ENCODE results near the gene URB1. TPM values are rescaled to one million over a fixed set of nuclear protein-coding genes. Genes with fewer than 3 reads are reported as not detected.

The URB1 gene
- total and polyA plus RNA-seq, 9 donors, result 7.6 to 29.6 (median 18.0) TPM

- H3K36me3 ChIP-seq, result no peaks in the 10 kb centered on the region
- H3K27ac ChIP-seq, result no peak overlapping the region
- DNase-seq, result no peak
- TF ChIP-seq CTCF (IDR thresholded peaks at IDR 0.05) (no peak), EP300 (IDR thresholded peaks at IDR 0.05) (no peak), POLR2A (IDR thresholded peaks at IDR 0.05) (no peak)
- H3K4me1 ChIP-seq (ENCODE audit: insufficient read depth), result peaks cover 2% of the 10 kb centered on the region
- no peak overlapping the region for H3K4me3 ChIP-seq
- intact Hi-C loops (cut with DNase I), result loop anchor here in 1 of 4 donors (10.0 kb wide), 2 partner anchors 85 to 275 kb away; no protein-coding TSS in a partner anchor
- H3K9me3 ChIP-seq, result no peaks in the 10 kb centered on the region
- WGBS, 3 donors, result 58 to 75% (median 64%) methylated on average over 6 of the region's 6 CpGs
- H3K27me3 ChIP-seq, result no peaks in the 10 kb centered on the region
Observed at GRCh38 chr21:32299695-32300094, 93.1 kb downstream of the URB1 start.

GRCh38 chr21:32298658-32299081 lies 94.1 kb downstream of the URB1 start, which contains the start of gene MRAP:
TSS of gene MRAP (plus strand) at chr21:32298855. CDS start at chr21:32298972, 117 bp downstream.
- peak in 1 of 5 donors; percentile 46 for DNase-seq
- Histone ChIP-seq H3K4me1 (ENCODE audit: insufficient read depth) (peaks cover 2% of the 10 kb centered on the region), H3K36me3 (no peaks in the 10 kb centered on the region), H3K9me3 (no peaks in the 10 kb centered on the region), H3K27ac (no peak within 1 kb of the TSS), H3K4me3 (no peak within 1 kb of the TSS), H3K27me3 (no peaks in the 10 kb centered on the region)
- no peak for TF ChIP-seq POLR2A (IDR thresholded peaks at IDR 0.05)
- no peak for TF ChIP-seq EP300 (IDR thresholded peaks at IDR 0.05)
- no peak for TF ChIP-seq CTCF (IDR thresholded peaks at IDR 0.05)
- intact Hi-C loops (cut with DNase I), result loop anchor here in 1 of 4 donors (10.0 kb wide), 2 partner anchors 86 to 276 kb away; no protein-coding TSS in a partner anchor
- WGBS, 3 donors, result 57 to 81% (median 59%) methylated on average over 14 of the region's 14 CpGs

- H3K9me3 ChIP-seq, result no peaks in the 10 kb centered on the region
- WGBS, 3 donors, result 63 to 75% (median 70%) methylated on average over 6 of the region's 6 CpGs
- peak in 2 of 5 donors; percentile 54 to 66 for DNase-seq
- intact Hi-C loops (cut with DNase I), result loop anchor here in 1 of 4 donors (10.0 kb wide), 2 partner anchors 87 to 277 kb away; no protein-coding TSS in a partner anchor
- H3K27me3 ChIP-seq, result no peaks in the 10 kb centered on the region
- TF ChIP-seq EP300 (IDR thresholded peaks at IDR 0.05) (no peak), CTCF (IDR thresholded peaks at IDR 0.05) (no peak), POLR2A (IDR thresholded peaks at IDR 0.05) (no peak)
- peaks cover 2% of the 10 kb centered on the region for H3K4me1 ChIP-seq (ENCODE audit: insufficient read depth)
- no peaks in the 10 kb centered on the region for H3K36me3 ChIP-seq
- H3K27ac ChIP-seq, result no peak overlapping the region
- no peak overlapping the region for H3K4me3 ChIP-seq
Observed at GRCh38 chr21:32298148-32298559, 94.7 kb downstream of the URB1 start.

- Histone ChIP-seq H3K4me1 (ENCODE audit: insufficient read depth) (peaks cover 2% of the 10 kb centered on the region), H3K36me3 (no peaks in the 10 kb centered on the region), H3K27ac (no peak overlapping the region), H3K27me3 (no peaks in the 10 kb centered on the region), H3K9me3 (no peaks in the 10 kb centered on the region), H3K4me3 (no peak overlapping the region)
- WGBS, 3 donors, result 89 to 93% (median 92%) methylated on average over 7 of the region's 7 CpGs
- DNase-seq, result no peak
- intact Hi-C loops (cut with DNase I), result loop anchor here in 1 of 4 donors (10.0 kb wide), 2 partner anchors 87 to 277 kb away; no protein-coding TSS in a partner anchor
- TF ChIP-seq EP300 (IDR thresholded peaks at IDR 0.05) (no peak), POLR2A (IDR thresholded peaks at IDR 0.05) (no peak), CTCF (IDR thresholded peaks at IDR 0.05) (no peak)
Observed at GRCh38 chr21:32297449-32297848, 95.4 kb downstream of the URB1 start.
